Measurements from ENCODE around the gene ATP2B1.

The ATP2B1 gene

DNA sequence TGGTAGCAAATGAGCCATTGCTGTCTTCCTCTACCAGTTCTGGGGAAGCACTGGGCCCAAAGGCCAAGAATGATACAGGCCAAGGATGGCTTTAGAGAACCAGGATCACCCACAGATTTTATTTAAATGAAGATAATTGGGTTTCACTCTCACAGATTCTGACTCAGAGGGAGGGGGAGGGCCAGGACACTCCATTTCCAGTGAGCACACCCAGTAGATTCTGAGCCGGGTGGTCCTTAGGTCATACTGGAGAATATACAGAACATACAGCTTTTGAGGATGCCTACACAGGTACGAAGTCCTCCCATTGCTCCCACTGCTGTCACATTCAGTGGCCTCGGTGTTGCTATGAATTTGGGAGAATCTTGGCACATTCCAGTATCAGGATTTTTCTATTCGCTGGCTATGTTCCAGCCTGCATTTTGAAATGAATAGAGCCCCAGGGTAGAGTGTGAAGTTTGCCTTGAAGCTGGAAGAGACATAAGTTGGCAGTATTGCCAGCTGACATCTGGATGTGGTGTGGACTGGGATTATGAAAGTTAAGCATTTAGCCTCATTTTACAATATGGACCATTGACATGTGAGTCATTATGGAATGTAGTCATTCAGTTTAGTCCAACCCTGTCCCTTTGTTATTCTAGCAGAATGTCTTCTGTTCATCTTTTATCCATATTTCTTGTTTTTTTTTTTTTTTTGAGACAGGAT is 137.0 kb downstream of the ATP2B1 start:
- TF ChIP-seq SIN3A (IDR thresholded peaks at IDR 0.05; ENCODE audit: borderline replicate concordance, insufficient read depth, low read length) (no peak), FOXP2 (optimal IDR thresholded peaks at IDR 0.05; ENCODE audit: borderline replicate concordance, extremely low read depth, extremely low read length, insufficient read depth) (no peak), POLR2AphosphoS5 (IDR thresholded peaks at IDR 0.05; ENCODE audit: low read depth, low read length) (no peak), TAF1 (IDR thresholded peaks at IDR 0.05; ENCODE audit: borderline replicate concordance, insufficient read depth, low read length) (no peak)
- TF ChIP-seq, protein P1, sequence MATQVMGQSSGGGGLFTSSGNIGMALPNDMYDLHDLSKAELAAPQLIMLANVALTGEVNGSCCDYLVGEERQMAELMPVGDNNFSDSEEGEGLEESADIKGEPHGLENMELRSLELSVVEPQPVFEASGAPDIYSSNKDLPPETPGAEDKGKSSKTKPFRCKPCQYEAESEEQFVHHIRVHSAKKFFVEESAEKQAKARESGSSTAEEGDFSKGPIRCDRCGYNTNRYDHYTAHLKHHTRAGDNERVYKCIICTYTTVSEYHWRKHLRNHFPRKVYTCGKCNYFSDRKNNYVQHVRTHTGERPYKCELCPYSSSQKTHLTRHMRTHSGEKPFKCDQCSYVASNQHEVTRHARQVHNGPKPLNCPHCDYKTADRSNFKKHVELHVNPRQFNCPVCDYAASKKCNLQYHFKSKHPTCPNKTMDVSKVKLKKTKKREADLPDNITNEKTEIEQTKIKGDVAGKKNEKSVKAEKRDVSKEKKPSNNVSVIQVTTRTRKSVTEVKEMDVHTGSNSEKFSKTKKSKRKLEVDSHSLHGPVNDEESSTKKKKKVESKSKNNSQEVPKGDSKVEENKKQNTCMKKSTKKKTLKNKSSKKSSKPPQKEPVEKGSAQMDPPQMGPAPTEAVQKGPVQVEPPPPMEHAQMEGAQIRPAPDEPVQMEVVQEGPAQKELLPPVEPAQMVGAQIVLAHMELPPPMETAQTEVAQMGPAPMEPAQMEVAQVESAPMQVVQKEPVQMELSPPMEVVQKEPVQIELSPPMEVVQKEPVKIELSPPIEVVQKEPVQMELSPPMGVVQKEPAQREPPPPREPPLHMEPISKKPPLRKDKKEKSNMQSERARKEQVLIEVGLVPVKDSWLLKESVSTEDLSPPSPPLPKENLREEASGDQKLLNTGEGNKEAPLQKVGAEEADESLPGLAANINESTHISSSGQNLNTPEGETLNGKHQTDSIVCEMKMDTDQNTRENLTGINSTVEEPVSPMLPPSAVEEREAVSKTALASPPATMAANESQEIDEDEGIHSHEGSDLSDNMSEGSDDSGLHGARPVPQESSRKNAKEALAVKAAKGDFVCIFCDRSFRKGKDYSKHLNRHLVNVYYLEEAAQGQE (IDR thresholded peaks at IDR 0.05; ENCODE audit: insufficient read depth in 1 of 2, low read depth in 2 of 2, low read length in 2 of 2) = no peak

DNA sequence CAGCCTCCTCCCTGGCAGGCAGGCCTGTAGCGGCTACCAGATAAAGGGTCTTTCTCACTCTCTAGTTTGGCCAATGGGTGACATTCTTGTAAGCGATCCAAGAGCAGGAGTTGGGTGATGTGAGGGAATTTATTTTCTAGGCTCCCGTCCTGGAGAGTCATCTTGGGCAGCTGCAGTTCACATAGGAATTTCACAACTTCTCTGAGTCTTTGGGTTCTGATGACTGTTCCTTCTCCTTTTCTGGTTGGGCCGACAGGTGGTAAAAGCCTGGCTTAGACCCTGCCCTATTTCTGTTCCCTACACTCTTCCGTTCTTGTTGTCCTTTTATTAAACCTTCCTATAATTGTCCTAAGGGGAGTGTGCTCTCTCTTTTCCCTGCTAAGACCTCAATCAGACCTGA is 140.2 kb downstream of the ATP2B1 start:
- no peak for TF ChIP-seq SIN3A (IDR thresholded peaks at IDR 0.05; ENCODE audit: borderline replicate concordance, insufficient read depth, low read length)
- TF ChIP-seq FOXP2 (optimal IDR thresholded peaks at IDR 0.05; ENCODE audit: borderline replicate concordance, extremely low read depth, extremely low read length, insufficient read depth) = no peak
- TF ChIP-seq POLR2AphosphoS5 (IDR thresholded peaks at IDR 0.05; ENCODE audit: low read depth, low read length) = no peak
- TF ChIP-seq TAF1 (IDR thresholded peaks at IDR 0.05; ENCODE audit: borderline replicate concordance, insufficient read depth, low read length) = no peak
- TF ChIP-seq, protein P1 (IDR thresholded peaks at IDR 0.05; ENCODE audit: insufficient read depth in 1 of 2, low read depth in 2 of 2, low read length in 2 of 2) = no peak

DNA sequence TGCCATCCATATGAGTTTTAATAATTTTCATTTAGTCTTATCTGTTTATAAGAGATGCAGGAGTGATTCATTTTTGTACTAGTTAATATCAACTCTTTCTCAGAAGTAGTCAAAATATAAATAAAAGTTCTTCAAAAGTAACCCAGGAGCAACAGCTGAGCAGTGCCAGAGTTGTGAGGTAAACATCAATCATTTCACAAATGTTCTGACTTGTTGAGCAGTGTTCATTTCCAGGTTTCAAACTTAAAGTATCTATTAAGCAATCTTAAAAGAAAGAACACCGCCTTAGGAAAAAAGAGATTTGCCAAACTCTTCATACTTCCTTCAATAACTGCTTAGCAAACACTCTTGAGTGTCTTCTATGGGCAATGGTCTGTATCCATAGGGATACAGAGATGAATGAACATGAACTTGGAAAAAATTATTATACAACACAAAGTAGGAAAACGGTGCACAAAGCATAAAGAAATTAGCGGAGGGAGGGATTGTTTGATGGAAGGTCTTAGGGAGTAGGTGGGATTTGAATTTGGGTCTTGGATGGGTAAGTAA is 140.9 kb downstream of the ATP2B1 start:
- TF ChIP-seq POLR2AphosphoS5 (IDR thresholded peaks at IDR 0.05; ENCODE audit: low read depth, low read length) (no peak), SIN3A (IDR thresholded peaks at IDR 0.05; ENCODE audit: borderline replicate concordance, insufficient read depth, low read length) (no peak), FOXP2 (optimal IDR thresholded peaks at IDR 0.05; ENCODE audit: borderline replicate concordance, extremely low read depth, extremely low read length, insufficient read depth) (no peak), TAF1 (IDR thresholded peaks at IDR 0.05; ENCODE audit: borderline replicate concordance, insufficient read depth, low read length) (no peak)
- TF ChIP-seq, protein P1 (IDR thresholded peaks at IDR 0.05; ENCODE audit: insufficient read depth in 1 of 2, low read depth in 2 of 2, low read length in 2 of 2) = no peak

DNA sequence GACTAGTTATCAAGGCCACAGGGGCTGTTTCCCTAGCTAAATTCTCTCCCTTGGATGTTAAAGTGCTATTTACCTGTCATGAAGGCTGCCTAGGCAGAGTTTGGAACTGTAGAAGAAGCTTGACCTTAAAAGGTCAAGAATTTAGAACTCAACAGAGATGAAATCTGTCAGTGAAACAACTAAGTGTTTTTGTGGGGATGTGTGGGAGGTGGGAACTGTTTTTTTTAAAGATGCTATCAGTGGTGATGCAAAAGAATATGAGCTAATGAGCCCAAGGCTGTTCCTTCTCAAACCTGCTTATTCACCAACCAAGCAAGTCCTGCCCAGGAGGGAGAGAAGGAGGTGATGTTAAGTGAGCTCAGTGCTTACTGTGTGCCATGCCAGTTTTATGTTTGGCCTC is 142.0 kb downstream of the ATP2B1 start:
- TF ChIP-seq TAF1 (IDR thresholded peaks at IDR 0.05; ENCODE audit: borderline replicate concordance, insufficient read depth, low read length) (no peak), POLR2AphosphoS5 (IDR thresholded peaks at IDR 0.05; ENCODE audit: low read depth, low read length) (no peak), FOXP2 (optimal IDR thresholded peaks at IDR 0.05; ENCODE audit: borderline replicate concordance, extremely low read depth, extremely low read length, insufficient read depth) (no peak), SIN3A (IDR thresholded peaks at IDR 0.05; ENCODE audit: borderline replicate concordance, insufficient read depth, low read length) (no peak)
- TF ChIP-seq, protein P1 (IDR thresholded peaks at IDR 0.05; ENCODE audit: insufficient read depth in 1 of 2, low read depth in 2 of 2, low read length in 2 of 2) = no peak
